A549 (cell line): ENCODE measurements around the gene NLK. TPM values are rescaled to one million over a fixed set of nuclear protein-coding genes. Genes with fewer than 3 reads are reported as not detected.
"Not testable (repeated sequence)": the region's sequence is repeated elsewhere in the genome, so short reads cannot be mapped to it uniquely, and the experiment has no call there.

Experiments
- ATAC-seq, 2 experiments: fragments of 200-7000 bp in 1 of 2; fragments of >200 bp in 1 of 2; cut with Nextera tagmentation in 1 of 2; cut with Tn5 transposase in 1 of 2; 3 replicates each; pipeline versions ENCODE4 v1.8.0 to v1.9.1; 2018 to 2020; ENCODE audit warnings: mild to moderate bottlenecking in 1 of 2, moderate library complexity in 1 of 2
- CTCF ChIA-PET: fragments of 300-600 bp; sonication (Branson Sonifier 250); formaldehyde crosslinking; extraction: SDS; loops from one replicate; lab custom pipeline; 2021; ENCODE audit warnings: antibody characterized with exemption, inconsistent platforms; lab: Yijun Ruan, JAX
- POLR2A ChIA-PET: fragments of 350-600 bp; formaldehyde crosslinking; extraction: SDS; loops from one replicate; lab custom pipeline; 2021; ENCODE audit warnings: antibody characterized with exemption, inconsistent platforms; lab: Yijun Ruan, JAX
- DNase-seq, 2 experiments: peaks; one replicate each; pipeline versions ENCODE4 v3.0.0 to v3.0.0-alpha.2; 2011 to 2016; ENCODE audit warnings: low read depth in 1 of 2, low spot score in 1 of 2
- FAIRE-seq: peaks from 2 replicates; lab custom pipeline; 2011; peaks lifted over from hg19 to GRCh38; lab: Jason Lieb, UNC
- H3K27ac ChIP-seq, 2 experiments: fragments of >200 bp; sonication (Bioruptor Twin); formaldehyde crosslinking; 3 replicates each; pipeline ENCODE4 v1.5.1; 2016 to 2017
- H3K4me1 ChIP-seq: fragments of >200 bp; sonication (Bioruptor Twin); formaldehyde crosslinking; 3 replicates; pipeline ENCODE4 v1.6.1; 2016
- H3K4me2 ChIP-seq: fragments of >200 bp; sonication (Bioruptor Twin); formaldehyde crosslinking; 3 replicates; pipeline ENCODE4 v1.6.1; 2016
- H3K4me3 ChIP-seq: fragments of >200 bp; sonication (Bioruptor Twin); formaldehyde crosslinking; 3 replicates; pipeline ENCODE4 v1.5.1; 2016
- H3K9me3 ChIP-seq: fragments of >200 bp; sonication (Bioruptor Twin); formaldehyde crosslinking; 3 replicates; pipeline ENCODE4 v1.6.1; 2016
- BHLHE40 ChIP-seq: IDR thresholded peaks from 2 replicates; pipeline ENCODE4 v1.6.1; 2012; ENCODE audit warnings: low read depth, low read length, inconsistent platforms
- CBX2 ChIP-seq: fragments of 200-600 bp; sonication (generic); IDR thresholded peaks from 2 replicates; pipeline ENCODE4 v1.6.1; 2016; ENCODE audit warnings: low read depth, mild to moderate bottlenecking, borderline replicate concordance
- CBX8 ChIP-seq: fragments of 200-600 bp; sonication (generic); IDR thresholded peaks from 2 replicates; pipeline ENCODE4 v1.6.1; 2016
- CEBPB ChIP-seq, 2 experiments: fragments of >200 bp in 1 of 2; sonication (Bioruptor Twin) in 1 of 2; formaldehyde crosslinking in 1 of 2; IDR thresholded peaks; 2 replicates each; pipeline ENCODE4 v1.6.1; 2012 to 2016
- EHMT2 ChIP-seq: fragments of 200-600 bp; sonication (generic); IDR thresholded peaks from 2 replicates; pipeline ENCODE4 v1.6.1; 2016; ENCODE audit warnings: antibody characterized with exemption, low read depth, mild to moderate bottlenecking, moderate library complexity
- HOXB13 ChIP-seq: fragments of 250-450 bp; sonication (Bioruptor Pico); IDR thresholded peaks from 2 replicates; pipeline ENCODE4 v1.5.0; 2020; ENCODE audit warnings: low read depth, mild to moderate bottlenecking, moderate library complexity
- KDM1A ChIP-seq: fragments of 200-600 bp; sonication (generic); IDR thresholded peaks from 2 replicates; pipeline ENCODE4 v1.6.1; 2016; ENCODE audit warnings: low read depth, mild to moderate bottlenecking
- MAFK ChIP-seq: fragments of 450-650 bp; IDR thresholded peaks from 2 replicates; pipeline ENCODE4 v1.6.1; 2014; ENCODE audit not compliant: partially characterized antibody
- MAX ChIP-seq: IDR thresholded peaks from 2 replicates; pipeline ENCODE4 v1.6.1; 2012
- MYC ChIP-seq: IDR thresholded peaks from 2 replicates; pipeline ENCODE4 v1.6.1; 2012; ENCODE audit warnings: mild to moderate bottlenecking, inconsistent platforms, low read length, improper control_type of control experiment, borderline replicate concordance
- NFE2L2 ChIP-seq: fragments of 150-350 bp; conservative IDR thresholded peaks from 2 replicates; pipeline ENCODE4 v1.6.1; 2014; ENCODE audit warnings: low read length
- PHF8 ChIP-seq: fragments of 200-600 bp; sonication (generic); IDR thresholded peaks from 2 replicates; pipeline ENCODE4 v1.6.1; 2016; ENCODE audit warnings: low read depth, mild to moderate bottlenecking, antibody characterized with exemption, moderate library complexity, borderline replicate concordance
- POLR2A ChIP-seq: IDR thresholded peaks from 2 replicates; pipeline ENCODE4 v1.6.1; 2012; ENCODE audit warnings: mild to moderate bottlenecking, low read length
- RAD21 ChIP-seq, 2 experiments: fragments of >200 bp in 1 of 2; sonication (Bioruptor Twin) in 1 of 2; formaldehyde crosslinking in 1 of 2; IDR thresholded peaks in 1 of 2; conservative IDR thresholded peaks in 1 of 2; 2 replicates in 1 of 2; 3 replicates in 1 of 2; pipeline ENCODE4 v1.6.1; 2012 to 2018; ENCODE audit warnings: inconsistent platforms in 1 of 2
- RARB ChIP-seq: fragments of 250-450 bp; sonication (Bioruptor Pico); IDR thresholded peaks from 2 replicates; pipeline ENCODE4 v1.8.0; 2021; ENCODE audit warnings: mild to moderate bottlenecking, moderate library complexity
- RCOR1 ChIP-seq: fragments of 150-350 bp; IDR thresholded peaks from 2 replicates; pipeline ENCODE4 v1.6.1; 2014; ENCODE audit warnings: antibody characterized with exemption, low read length, low read depth
- RFX5 ChIP-seq: fragments of 450-650 bp; IDR thresholded peaks from 2 replicates; pipeline ENCODE4 v1.7.1; 2014; ENCODE audit warnings: antibody characterized with exemption, mild to moderate bottlenecking, moderate library complexity
- RNF2 ChIP-seq: fragments of 200-600 bp; sonication (generic); IDR thresholded peaks from 2 replicates; pipeline ENCODE4 v1.6.1; 2016; ENCODE audit warnings: low read depth, mild to moderate bottlenecking, antibody characterized with exemption, moderate library complexity, borderline replicate concordance
- SREBF2 ChIP-seq: fragments of 450-650 bp; IDR thresholded peaks from 2 replicates; pipeline ENCODE4 v1.6.1; 2014; ENCODE audit warnings: mild to moderate bottlenecking, moderate library complexity
- TFCP2L1 ChIP-seq: fragments of 250-450 bp; sonication (Bioruptor Pico); IDR thresholded peaks from 2 replicates; pipeline ENCODE4 v1.5.0; 2021; ENCODE audit warnings: mild to moderate bottlenecking
- ZC3H11A ChIP-seq: fragments of 450-650 bp; IDR thresholded peaks from 2 replicates; pipeline ENCODE4 v1.6.1; 2014; ENCODE audit warnings: antibody characterized with exemption, mild to moderate bottlenecking
- ZSCAN20 ChIP-seq: fragments of 250-450 bp; sonication (Bioruptor Pico); IDR thresholded peaks from 2 replicates; pipeline ENCODE4 v1.8.0; 2022; ENCODE audit warnings: mild to moderate bottlenecking, moderate library complexity
- WGBS: methylation state at CpG from one replicate; pipeline ENCODE4 v1.1.6; 2017; ENCODE audit errors: missing lambda C conversion rate; 5-methylcytosine and 5-hydroxymethylcytosine counted together
- polyA plus RNA-seq, 4 experiments: library from polyadenylated mRNA; depleted of rRNA in 3 of 4; stranded (reverse); fragments of >200 nt; fragmentation: RNase III in 1 of 4; extraction: RNeasy Plus Mini Kit Qiagen cat#74134 plus additional on column Dnase treatment in 1 of 4; gene quantifications; 2 replicates in 3 of 4; 3 replicates in 1 of 4; pipeline ENCODE4 v1.2.3, GENCODE V29; 2011 to 2017
- TF ChIP-seq, protein P1 (sequence below): fragments of 150-350 bp; IDR thresholded peaks from 2 replicates; pipeline ENCODE4 v1.6.1; 2014; ENCODE audit warnings: low read depth, mild to moderate bottlenecking, low read length

The NLK gene
- polyA plus RNA-seq, 2 of the 4 experiments (the other 2 are of a cell fraction) = 11.8 to 26.5 TPM

DNA sequence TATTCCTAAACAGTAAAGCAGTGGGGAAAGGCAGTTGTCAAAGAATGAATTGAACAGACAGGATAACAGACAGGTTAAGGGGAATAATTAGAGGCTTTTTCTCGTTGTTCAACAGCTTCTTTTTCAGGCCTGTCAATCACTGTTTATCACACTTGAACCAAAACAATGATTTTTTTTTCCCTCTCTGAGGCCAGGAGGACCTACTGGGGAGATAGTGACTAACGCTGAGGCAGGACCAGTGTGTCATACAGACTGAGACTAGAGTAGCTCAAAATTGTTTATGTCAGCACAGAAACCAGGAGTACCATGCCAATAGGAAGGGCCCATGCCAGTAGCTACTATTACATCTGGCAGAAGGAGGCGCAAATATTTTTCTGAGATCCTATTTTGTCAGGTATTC lies 41.3 kb upstream of the NLK start:
- no peak for TF ChIP-seq RFX5
- TF ChIP-seq, protein P1, sequence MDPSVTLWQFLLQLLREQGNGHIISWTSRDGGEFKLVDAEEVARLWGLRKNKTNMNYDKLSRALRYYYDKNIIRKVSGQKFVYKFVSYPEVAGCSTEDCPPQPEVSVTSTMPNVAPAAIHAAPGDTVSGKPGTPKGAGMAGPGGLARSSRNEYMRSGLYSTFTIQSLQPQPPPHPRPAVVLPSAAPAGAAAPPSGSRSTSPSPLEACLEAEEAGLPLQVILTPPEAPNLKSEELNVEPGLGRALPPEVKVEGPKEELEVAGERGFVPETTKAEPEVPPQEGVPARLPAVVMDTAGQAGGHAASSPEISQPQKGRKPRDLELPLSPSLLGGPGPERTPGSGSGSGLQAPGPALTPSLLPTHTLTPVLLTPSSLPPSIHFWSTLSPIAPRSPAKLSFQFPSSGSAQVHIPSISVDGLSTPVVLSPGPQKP = no peak
- no peak for TF ChIP-seq RCOR1
- peak; percentile 64 for TF ChIP-seq MAFK
- TF ChIP-seq RAD21 (conservative IDR thresholded peaks at IDR 0.05 in 1 of 2, IDR thresholded peaks at IDR 0.05 in 1 of 2) = no peak
- TF ChIP-seq EHMT2 = no peak
- no peak for TF ChIP-seq RNF2
- no peak for TF ChIP-seq NFE2L2
- TF ChIP-seq, all 56 proteins: peak for 1
- Histone ChIP-seq H3K9me3 (no peaks in the 10 kb centered on the region), H3K4me1 (no peaks in the 10 kb centered on the region), H3K4me3 (no peak overlapping the region), H3K27ac (no peak overlapping the region), H3K4me2 (no peak overlapping the region)
- no peak for ATAC-seq
- no peak for FAIRE-seq
- POLR2A ChIA-PET = no interaction called here
- no peak for DNase-seq
- CTCF ChIA-PET = interaction anchor here (0.7 to 1.7 kb wide), 5 partner anchors 10 to 1065 kb away, joined by 3 to 7 read pairs (median 4); no protein-coding TSS in a partner anchor
- 18% methylated on average over 3 of the region's 3 CpGs for WGBS

GRCh38 chr17:28004344-28004743 lies 38.1 kb upstream of the NLK start:
- H3K27ac ChIP-seq = no peak overlapping the region
- no peak for FAIRE-seq
- no peak for TF ChIP-seq RARB
- TF ChIP-seq NFE2L2 = no peak
- TF ChIP-seq MAX = no peak
- TF ChIP-seq POLR2A = no peak
- no peak for TF ChIP-seq CEBPB (IDR thresholded peaks at IDR 0.05)
- TF ChIP-seq CBX2 = no peak
- no peak for TF ChIP-seq MYC
- no peak for TF ChIP-seq CBX8
- TF ChIP-seq PHF8 = no peak
- no peak for TF ChIP-seq SREBF2
- no peak for TF ChIP-seq RNF2
- no peak for TF ChIP-seq TFCP2L1 (CRISPR knock-in tag)
- no peak for TF ChIP-seq KDM1A
- TF ChIP-seq ZSCAN20 (CRISPR knock-in tag) = no peak
- TF ChIP-seq BHLHE40 = no peak
- TF ChIP-seq HOXB13 (CRISPR knock-in tag) = no peak
- ATAC-seq = no peak
- ChIA-PET CTCF (no interaction called here), POLR2A (no interaction called here)
- H3K4me2 ChIP-seq = no peak overlapping the region
- no peaks in the 10 kb centered on the region for H3K9me3 ChIP-seq
- 9% methylated on average over 2 of the region's 2 CpGs for WGBS
- no peak for DNase-seq
- H3K4me1 ChIP-seq = no peaks in the 10 kb centered on the region
- H3K4me3 ChIP-seq = no peak overlapping the region

DNA sequence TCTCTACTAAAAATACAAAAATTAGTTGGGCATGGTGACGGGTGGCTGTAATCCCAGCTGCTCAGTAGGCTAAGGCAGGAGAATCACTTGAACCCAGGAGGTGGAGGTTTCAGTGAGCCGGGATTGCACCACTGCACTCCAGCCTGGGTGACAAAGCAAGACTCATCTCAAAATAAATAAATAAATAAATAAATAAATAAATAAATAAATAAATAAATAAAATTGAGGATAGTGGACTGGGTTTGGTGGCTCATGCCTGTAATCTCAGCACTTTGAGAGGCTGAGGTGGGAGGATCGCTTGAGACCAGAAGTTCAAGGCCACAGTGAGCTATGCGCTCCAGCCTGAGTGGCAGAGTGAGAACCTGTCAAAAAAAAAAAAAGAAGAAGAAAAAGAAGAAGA lies 34.6 kb upstream of the NLK start:
- ChIA-PET CTCF (interaction anchor here (1.2 to 1.6 kb wide), 2 partner anchors 9 to 243 kb away, joined by 3 to 9 read pairs; no protein-coding TSS in a partner anchor), POLR2A (interaction anchor here (1.0 kb wide), 1 partner anchor 33 kb away, joined by 3 read pairs; no protein-coding TSS in a partner anchor)
- not testable (repeated sequence) for DNase-seq, FAIRE-seq, H3K27ac ChIP-seq, H3K4me3 ChIP-seq, H3K9me3 ChIP-seq, ATAC-seq, H3K4me1 ChIP-seq, H3K4me2 ChIP-seq
- WGBS = 71% methylated on average over 4 of the region's 4 CpGs
- peak; percentile 86 for TF ChIP-seq ZC3H11A
- TF ChIP-seq, all 56 proteins: peak for 1; not testable (repeated sequence) for 55
